Aorta (tissue), 5 donors: ENCODE results near the gene CDK6. TPM values are rescaled to one million over a fixed set of nuclear protein-coding genes. Genes with fewer than 3 reads are reported as not detected.

ENCODE experiments used
- ATAC-seq: fragments of 200-7000 bp; cut with Tn5 transposase; one replicate; pipeline ENCODE4 v1.9.1; 2022; ENCODE audit warnings: moderate library complexity; ENCODE audit not compliant: low FRiP score
- DNase-seq, 2 donors: peaks; one replicate each; pipeline ENCODE4 v3.0.0-alpha.2; 2020
- H3K27ac ChIP-seq, 2 donors: one replicate each; pipeline ENCODE4 v1.5.1; 2013; ENCODE audit warnings: low read length in 2 of 2, mild to moderate bottlenecking in 2 of 2, moderate library complexity in 2 of 2, control low read depth in 1 of 2, inconsistent platforms in 1 of 2, low read depth in 1 of 2
- H3K27me3 ChIP-seq, 2 donors: one replicate each; pipeline ENCODE4 v1.6.1; 2013; ENCODE audit warnings: control low read depth in 1 of 2, low read length in 1 of 2, mild to moderate bottlenecking in 1 of 2, moderate library complexity in 1 of 2; ENCODE audit not compliant: insufficient read depth in 2 of 2, control insufficient read depth in 1 of 2
- H3K36me3 ChIP-seq, 2 donors: one replicate each; pipeline ENCODE4 v1.6.1; 2013; ENCODE audit warnings: control low read depth in 1 of 2, low read length in 1 of 2, mild to moderate bottlenecking in 1 of 2; ENCODE audit not compliant: insufficient read depth in 2 of 2, control insufficient read depth in 1 of 2
- H3K4me1 ChIP-seq, 2 donors: one replicate each; pipeline ENCODE4 v1.6.1; 2013; ENCODE audit warnings: low read length in 2 of 2, control low read depth in 1 of 2, mild to moderate bottlenecking in 1 of 2, moderate library complexity in 1 of 2; ENCODE audit not compliant: insufficient read depth in 2 of 2, control insufficient read depth in 1 of 2
- H3K4me3 ChIP-seq, 2 donors: one replicate each; pipeline ENCODE4 v1.5.1; 2013; ENCODE audit warnings: low read length in 2 of 2, control low read depth in 1 of 2, mild to moderate bottlenecking in 1 of 2
- H3K9me3 ChIP-seq: one replicate; pipeline ENCODE4 v1.6.1; 2013; ENCODE audit warnings: mild to moderate bottlenecking, low read length; ENCODE audit not compliant: control insufficient read depth
- WGBS, 2 donors: extraction: QIAGEN DNeasy Blood & Tissue Kit; methylation state at CpG; one replicate each; pipeline ENCODE4 v1.1.7; 2013; 5-methylcytosine and 5-hydroxymethylcytosine counted together
- intact Hi-C, 2 donors: fragments of 100-400 bp; cut with DNase I; formaldehyde crosslinking; loops; one replicate each; pipeline versions ENCODE4 v1.14.2 to v1.15.0; 2022
- polyA plus RNA-seq, 2 donors: library from polyadenylated mRNA; stranded (reverse); fragments of 200-250 nt; gene quantifications; one replicate each; pipeline ENCODE4 v1.2.3, GENCODE V29; 2013
- total RNA-seq, 2 donors: library from RNA; stranded (reverse); fragmentation: NEBNext Ultra II Directional; extraction: Animal tissue kit (Norgen Biotek cat#: 25700); gene quantifications; one replicate each; pipeline ENCODE4 v1.2.1, GENCODE V29; 2021
- donor health status: healthy with polysubstance abuse.
- donor health status: Bipolar disorder and iron deficiency.
- donor health status: DM: no; HTN: no; CAD: no.
- donor health status: DM: no; HTN: no; CAD: no.
- donor health status: DM: yes; HTN: yes; CAD: no.

The CDK6 gene
- total and polyA plus RNA-seq, 4 donors, result 2.8 to 26.0 (median 11.4) TPM

DNA sequence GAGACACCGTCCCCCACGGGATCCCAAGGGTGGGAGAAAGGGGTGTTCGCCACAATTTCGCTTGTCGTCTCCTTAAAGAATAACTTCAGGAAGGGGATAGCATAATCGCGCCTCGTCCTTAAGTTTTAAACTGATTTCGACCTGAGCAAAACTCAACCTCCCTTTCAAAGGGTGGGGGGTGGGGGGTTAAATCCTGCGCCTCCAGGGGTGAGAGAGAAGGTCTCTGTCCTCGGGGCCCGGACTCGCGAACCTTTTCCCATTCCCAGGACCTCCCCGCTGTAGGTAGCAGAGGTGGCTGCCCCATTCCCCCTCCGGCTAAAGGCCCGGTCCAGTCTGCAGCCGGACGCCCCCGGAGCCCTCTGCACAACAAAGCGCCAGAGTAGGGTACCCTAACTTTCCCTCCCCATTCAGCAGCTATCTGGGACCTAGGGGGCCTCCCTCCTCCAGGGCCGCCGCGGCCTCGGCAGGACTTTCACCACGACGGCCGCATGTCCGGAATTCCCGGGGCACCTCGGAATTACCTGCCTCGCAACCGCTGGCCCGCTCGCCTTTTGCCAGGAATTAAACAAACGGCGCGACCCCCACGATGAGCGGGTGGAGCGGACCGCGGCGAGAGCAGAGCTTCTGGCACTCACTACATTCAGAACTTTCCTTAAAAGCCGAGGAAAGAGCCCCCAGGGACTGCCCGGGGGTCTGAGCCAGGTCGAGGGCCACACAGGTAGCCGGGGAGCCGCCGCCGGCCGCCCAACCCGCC is 1.7 kb downstream of the CDK6 start:
- intact Hi-C loops, result loop anchor here (5.0 to 10.0 kb wide), 9 partner anchors 42 to 307 kb away; partner anchors contain the start of genes PEX1 (in 1 of the 2) and RBM48 (in 1 of the 2)
- H3K4me1 ChIP-seq, result no peaks in the 10 kb centered on the region
- H3K27me3 ChIP-seq, result no peaks in the 10 kb centered on the region
- ATAC-seq (no peak), DNase-seq (peak; percentile 52 to 81)
- H3K36me3 ChIP-seq, result no peaks in the 10 kb centered on the region
- 0% methylated on average over 46 to 53 of the region's 53 CpGs for WGBS, 2 donors
- peak overlapping the region; percentile 97 to 98 for H3K4me3 ChIP-seq
- no peak overlapping the region for H3K27ac ChIP-seq
- H3K9me3 ChIP-seq, result no peaks in the 10 kb centered on the region

DNA sequence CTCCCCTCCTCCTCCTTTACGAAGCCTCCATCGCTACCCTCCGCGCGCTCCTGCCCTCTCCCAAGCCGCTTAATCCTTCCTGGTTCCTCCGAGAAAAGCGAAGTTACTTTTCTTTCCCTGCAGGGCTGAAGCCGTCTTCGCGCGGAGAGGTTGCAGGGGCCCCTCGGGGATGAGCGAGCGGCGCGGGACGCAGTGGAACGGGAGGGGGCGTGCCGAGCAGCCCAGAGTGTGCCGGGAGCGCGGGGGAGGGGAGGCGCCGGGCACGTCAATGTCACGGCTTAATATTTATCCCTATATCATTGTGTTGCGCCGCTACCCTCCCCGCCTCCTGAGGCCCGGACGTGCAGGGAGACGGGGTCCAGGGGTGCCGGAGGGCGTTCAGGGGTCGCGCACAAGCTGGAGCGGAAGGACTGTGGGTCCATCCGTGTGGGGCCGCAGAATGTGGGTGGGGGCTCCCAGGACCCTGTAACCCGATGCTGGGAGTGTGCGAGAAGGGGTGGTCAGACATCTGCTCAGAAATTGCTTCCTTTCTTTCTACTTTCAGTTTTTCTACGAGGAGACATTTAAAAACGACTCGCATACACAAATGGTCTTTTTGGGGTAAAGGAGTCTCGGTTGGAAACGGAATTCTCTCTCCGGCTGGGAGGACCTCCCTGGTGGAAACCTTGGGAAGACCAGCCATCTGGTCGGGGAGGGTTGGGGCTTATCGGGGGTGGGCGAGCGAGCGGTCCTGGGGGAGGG is 2.4 kb downstream of the CDK6 start:
- Histone ChIP-seq H3K4me1 (no peaks in the 10 kb centered on the region), H3K9me3 (no peaks in the 10 kb centered on the region), H3K36me3 (no peaks in the 10 kb centered on the region), H3K27me3 (no peaks in the 10 kb centered on the region), H3K27ac (peak overlapping the region in 1 of 2 donors; percentile 60), H3K4me3 (peak overlapping the region; percentile 97 to 98)
- DNase-seq (peak; percentile 90 to 93), ATAC-seq (peak; percentile 90)
- 1% methylated on average over 50 to 54 of the region's 54 CpGs for WGBS, 2 donors
- intact Hi-C loops, result loop anchor here (2.0 to 10.0 kb wide), 10 partner anchors 25 to 307 kb away; partner anchors contain the start of genes PEX1 (in 1 of the 2) and RBM48 (in 1 of the 2)

DNA sequence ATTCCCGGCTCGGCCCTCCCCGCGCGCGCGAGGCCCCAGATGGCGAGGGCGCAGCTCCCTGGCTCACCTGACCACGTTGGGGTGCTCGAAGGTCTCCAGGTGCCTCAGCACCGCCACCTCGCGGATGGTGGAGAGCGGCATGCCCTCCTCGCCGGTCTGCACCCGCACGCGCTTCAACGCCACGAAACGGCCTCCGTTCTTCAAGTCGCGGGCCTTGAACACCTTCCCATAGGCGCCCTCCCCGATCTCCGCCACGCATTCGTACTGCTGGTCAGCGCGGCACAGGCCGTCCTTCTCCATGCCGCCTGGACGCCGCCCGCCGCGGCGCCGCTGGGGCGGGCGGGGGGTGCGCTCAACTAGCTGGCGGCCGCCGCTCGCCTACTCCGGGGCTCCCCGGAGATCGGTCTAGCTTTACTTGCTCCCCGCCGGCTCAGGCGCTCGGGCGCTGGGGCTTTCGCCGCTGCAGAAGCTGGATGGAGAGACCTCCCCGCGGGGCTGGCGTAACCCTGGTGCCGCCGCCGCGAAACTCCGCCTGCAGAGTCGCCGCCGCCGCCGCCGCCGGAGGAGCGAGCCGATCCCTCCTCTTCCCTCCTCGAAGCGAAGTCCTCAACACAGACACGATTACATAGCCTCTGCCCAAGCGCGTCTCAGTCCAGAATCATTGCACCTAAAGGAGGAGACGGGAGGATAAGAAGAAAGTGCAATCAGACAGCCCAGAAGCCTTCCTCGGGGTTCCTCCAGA is 3.2 kb downstream of the CDK6 start:
- DNase-seq (peak; percentile 90 to 95), ATAC-seq (peak; percentile 89)
- Histone ChIP-seq H3K27ac (peak overlapping the region in 1 of 2 donors; percentile 60), H3K27me3 (no peaks in the 10 kb centered on the region), H3K4me1 (no peaks in the 10 kb centered on the region), H3K4me3 (peak overlapping the region; percentile 97 to 98), H3K36me3 (no peaks in the 10 kb centered on the region), H3K9me3 (no peaks in the 10 kb centered on the region)
- intact Hi-C loops, result loop anchor here (2.0 to 10.0 kb wide), 10 partner anchors 24 to 306 kb away; partner anchors contain the start of genes PEX1 (in 1 of the 2) and RBM48 (in 1 of the 2)
- 0% methylated on average over 77 to 83 of the region's 83 CpGs for WGBS, 2 donors

- H3K4me3 ChIP-seq, result peak overlapping the region; percentile 97 to 98
- no peaks in the 10 kb centered on the region for H3K36me3 ChIP-seq
- H3K27ac ChIP-seq, result peak overlapping the region in 1 of 2 donors; percentile 10
- no peaks in the 10 kb centered on the region for H3K27me3 ChIP-seq
- H3K9me3 ChIP-seq, result no peaks in the 10 kb centered on the region
- WGBS, 2 donors, result 1 to 2% methylated on average over 18 of the region's 18 CpGs
- no peak for DNase-seq
- no peak for ATAC-seq
- intact Hi-C loops, result loop anchor here (2.0 to 10.0 kb wide), 10 partner anchors 24 to 305 kb away; partner anchors contain the start of genes PEX1 (in 1 of the 2) and RBM48 (in 1 of the 2)
- no peaks in the 10 kb centered on the region for H3K4me1 ChIP-seq
Measured at GRCh38 chr7:92832534-92833023, 3.8 kb downstream of the CDK6 start.

DNA sequence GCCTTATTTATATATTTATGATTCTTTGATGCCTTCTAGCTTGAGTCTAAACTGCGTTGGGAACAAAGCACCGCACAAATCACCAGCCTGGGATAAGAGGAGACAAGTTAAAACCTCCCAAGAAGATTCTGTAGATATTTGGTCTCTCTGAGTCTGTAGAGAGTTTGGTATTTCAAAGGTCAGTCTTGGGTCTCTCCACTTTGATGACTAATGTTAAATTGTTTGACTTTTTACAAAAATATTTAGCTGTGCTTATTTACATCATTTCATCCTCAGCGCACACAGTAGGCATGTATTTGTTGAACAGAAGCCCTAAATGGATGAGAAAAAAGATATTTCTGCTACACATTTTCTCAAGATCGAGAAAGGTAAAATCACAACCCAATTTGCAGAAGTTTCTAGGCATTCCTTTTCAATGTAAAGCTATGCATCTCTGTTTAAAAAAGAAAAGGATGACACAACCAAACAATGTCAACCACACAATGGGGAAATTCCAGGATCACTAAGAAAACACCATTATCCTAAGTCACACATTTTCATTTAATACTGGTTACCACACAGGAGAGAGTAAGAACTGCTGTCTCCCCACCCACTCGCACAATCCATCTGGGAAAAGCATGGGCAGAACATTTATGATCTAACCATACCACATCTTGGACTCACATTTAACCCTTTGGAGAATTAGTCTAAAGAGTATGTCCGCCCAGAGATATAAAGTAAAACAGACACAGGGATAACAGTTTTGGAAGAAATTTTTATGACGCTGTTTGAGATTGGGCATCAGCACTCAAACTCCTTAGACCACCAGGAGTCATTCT is 4.4 kb downstream of the CDK6 start:
- H3K27me3 ChIP-seq, result no peaks in the 10 kb centered on the region
- H3K4me1 ChIP-seq, result no peaks in the 10 kb centered on the region
- no peaks in the 10 kb centered on the region for H3K36me3 ChIP-seq
- no peak for DNase-seq
- ATAC-seq, result no peak
- H3K4me3 ChIP-seq, result peak overlapping the region; percentile 97 to 98
- 42 to 44% methylated on average over 7 of the region's 7 CpGs for WGBS, 2 donors
- intact Hi-C loops, result loop anchor here (2.0 to 10.0 kb wide), 10 partner anchors 23 to 305 kb away; partner anchors contain the start of genes PEX1 (in 1 of the 2) and RBM48 (in 1 of the 2)
- no peaks in the 10 kb centered on the region for H3K9me3 ChIP-seq
- H3K27ac ChIP-seq, result no peak overlapping the region

GRCh38 chr7:92830532-92831110 is 5.8 kb downstream of the CDK6 start:
- H3K27me3 ChIP-seq, result no peaks in the 10 kb centered on the region
- intact Hi-C loops, result loop anchor here (5.0 to 10.0 kb wide), 7 partner anchors 38 to 303 kb away; partner anchors contain the start of genes PEX1 (in 1 of the 2) and RBM48 (in 1 of the 2)
- DNase-seq (no peak), ATAC-seq (no peak)
- 72 to 77% methylated on average over 6 of the region's 6 CpGs for WGBS, 2 donors
- H3K4me3 ChIP-seq, result no peak overlapping the region
- H3K9me3 ChIP-seq, result no peaks in the 10 kb centered on the region
- H3K27ac ChIP-seq, result no peak overlapping the region
- H3K4me1 ChIP-seq, result no peaks in the 10 kb centered on the region
- no peaks in the 10 kb centered on the region for H3K36me3 ChIP-seq

- Histone ChIP-seq H3K36me3 (no peaks in the 10 kb centered on the region), H3K27ac (no peak overlapping the region), H3K9me3 (no peaks in the 10 kb centered on the region), H3K27me3 (no peaks in the 10 kb centered on the region), H3K4me3 (no peak overlapping the region), H3K4me1 (no peaks in the 10 kb centered on the region)
- intact Hi-C loops, result loop anchor here (5.0 to 10.0 kb wide), 7 partner anchors 38 to 303 kb away; partner anchors contain the start of genes PEX1 (in 1 of the 2) and RBM48 (in 1 of the 2)
- DNase-seq (no peak), ATAC-seq (no peak)
- 79 to 95% methylated on average over 1 of the region's 1 CpG for WGBS, 2 donors
Measured at GRCh38 chr7:92830027-92830426, 6.3 kb downstream of the CDK6 start.
